ENCODE results near the gene DENND10.

- no peak for TF ChIP-seq TAF1 (IDR thresholded peaks at IDR 0.05; ENCODE audit: low read depth, low read length)
- no peak for TF ChIP-seq POLR2A (IDR thresholded peaks at IDR 0.05; ENCODE audit: low read depth, low read length)
These were observed 541 bp upstream of the DENND10 start for GRCh38 chr10:119103241-119103902.

Data from GM12891 (cell line).